Activated naive CD8-positive, alpha-beta T cell treated with anti-CD3 and anti-CD28 coated beads, Interleukin-2, amount 10 ng/mL, durations not matched to agents 7 days and 5 days (primary cell): Measurements from ENCODE around the gene KLHL12. TPM values are rescaled to one million over a fixed set of nuclear protein-coding genes. Genes with fewer than 3 reads are reported as not detected.

Experiments used
- ATAC-seq: fragments of 150-1000 bp; cut with Tn5 transposase; one replicate; pipeline ENCODE4 v1.10.0; 2021; ENCODE audit warnings: low read depth, moderate library complexity
- POLR2A ChIA-PET: fragments of 350-600 bp; sonication (Branson Sonifier 250); formaldehyde crosslinking; loops from one replicate; lab custom pipeline; 2021; ENCODE audit warnings: antibody characterized with exemption; lab: Charles Lee
- DNase-seq: peaks from one replicate; pipeline ENCODE4 v3.0.0; 2021
- H3K27ac Mint-ChIP-seq: one replicate; pipeline ENCODE4 v1.8.0; 2022; ENCODE audit warnings: mild to moderate bottlenecking, mixed read lengths
- H3K27me3 Mint-ChIP-seq: one replicate; pipeline ENCODE4 v1.8.0; 2022; ENCODE audit warnings: mild to moderate bottlenecking, moderate library complexity, mixed read lengths
- H3K36me3 Mint-ChIP-seq: one replicate; pipeline ENCODE4 v1.8.0; 2021; ENCODE audit warnings: mild to moderate bottlenecking, mixed read lengths
- H3K4me1 Mint-ChIP-seq: one replicate; pipeline ENCODE4 v1.8.0; 2021; ENCODE audit warnings: mixed read lengths
- H3K4me3 Mint-ChIP-seq: one replicate; pipeline ENCODE4 v1.8.0; 2022; ENCODE audit warnings: mild to moderate bottlenecking, moderate library complexity, mixed read lengths
- H3K9me3 Mint-ChIP-seq: one replicate; pipeline ENCODE4 v1.8.0; 2021; ENCODE audit warnings: mixed read lengths
- total RNA-seq, 2 experiments: library from RNA; stranded (reverse); gene quantifications; one replicate each; pipeline ENCODE4 v1.2.3, GENCODE V29; 2021

KLHL12 gene
- total RNA-seq: 10 to 100 TPM; 30.1 to 30.5 TPM

GRCh38 chr1:202926581-202927491, at the start of gene KLHL12:
Gene KLHL12, minus strand, starts transcription at chr1:202927234. Its CDS starts 2,072 bp downstream, at chr1:202925162.
- peak within 1 kb of the TSS; percentile 97 for H3K27ac Mint-ChIP-seq
- no peaks in the 10 kb centered on the region for H3K9me3 Mint-ChIP-seq
- H3K4me1 Mint-ChIP-seq: peaks cover 19% of the 10 kb centered on the region
- peak within 1 kb of the TSS; percentile 96 for H3K4me3 Mint-ChIP-seq
- DNase-seq: peak; percentile 95
- POLR2A ChIA-PET: interaction anchor here (0.5 to 1.6 kb wide), 11 partner anchors 24 to 945 kb away, joined by 3 to 13 read pairs (median 4); partner anchors contain the start of genes CYB5R1 and TMEM183A
- H3K36me3 Mint-ChIP-seq: peaks cover 11% of the 10 kb centered on the region
- H3K27me3 Mint-ChIP-seq: peaks cover 2% of the 10 kb centered on the region
- ATAC-seq: peak; percentile 94

DNA sequence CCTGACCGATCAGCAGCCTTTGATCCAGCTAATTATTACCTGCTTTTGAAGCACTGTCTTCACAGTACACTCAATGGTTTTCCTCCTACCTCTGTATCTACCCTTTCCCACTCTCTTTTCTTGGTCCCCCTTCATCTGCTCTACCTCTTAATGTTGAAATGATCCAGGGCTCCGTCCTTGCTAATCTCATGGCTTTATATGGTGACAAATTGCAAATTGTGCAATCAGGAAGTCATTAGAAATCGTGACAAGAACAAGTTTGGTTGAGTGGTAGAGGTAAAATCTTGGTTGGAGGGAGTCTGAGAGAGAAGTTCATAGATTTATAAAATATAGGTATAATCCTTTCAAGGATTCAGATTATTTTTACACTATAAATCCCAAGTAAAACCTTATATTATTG, 49.6 kb upstream of the KLHL12 start:
- no peaks in the 10 kb centered on the region for H3K36me3 Mint-ChIP-seq

DNA sequence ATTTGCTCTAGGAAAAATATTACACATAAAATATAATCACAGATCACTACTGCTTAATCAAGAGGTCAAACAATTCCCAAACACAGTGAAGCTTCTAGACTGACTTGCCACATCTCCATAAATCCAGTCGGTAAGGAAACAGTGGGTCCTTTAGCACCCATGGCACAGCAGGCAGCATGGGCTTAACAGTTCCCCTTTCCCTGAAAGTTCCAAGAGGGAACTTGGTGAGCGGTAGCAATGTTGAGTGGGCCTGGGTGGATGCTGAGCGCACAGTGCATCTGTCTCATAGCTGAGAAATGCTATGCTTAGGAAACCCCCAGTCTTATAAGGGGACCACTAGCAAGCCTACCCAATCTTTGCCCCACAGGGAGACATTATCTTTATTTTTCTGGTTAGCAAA, 47.8 kb upstream of the KLHL12 start:
- H3K27ac Mint-ChIP-seq: no peak overlapping the region
- no peak for ATAC-seq
- peaks cover 39% of the 10 kb centered on the region for H3K27me3 Mint-ChIP-seq
- H3K9me3 Mint-ChIP-seq: no peaks in the 10 kb centered on the region
- H3K36me3 Mint-ChIP-seq: no peaks in the 10 kb centered on the region
- H3K4me1 Mint-ChIP-seq: peaks cover 2% of the 10 kb centered on the region
- POLR2A ChIA-PET: no interaction called here
- H3K4me3 Mint-ChIP-seq: no peak overlapping the region
- DNase-seq: no peak

More for the DNA sequence above, 49.6 kb upstream of the KLHL12 start:
- no peak overlapping the region for H3K27ac Mint-ChIP-seq
- POLR2A ChIA-PET: no interaction called here
- peaks cover 2% of the 10 kb centered on the region for H3K4me1 Mint-ChIP-seq
- ATAC-seq: no peak
- H3K4me3 Mint-ChIP-seq: no peak overlapping the region
- H3K9me3 Mint-ChIP-seq: no peaks in the 10 kb centered on the region
- H3K27me3 Mint-ChIP-seq: peaks cover 43% of the 10 kb centered on the region
- no peak for DNase-seq

DNA sequence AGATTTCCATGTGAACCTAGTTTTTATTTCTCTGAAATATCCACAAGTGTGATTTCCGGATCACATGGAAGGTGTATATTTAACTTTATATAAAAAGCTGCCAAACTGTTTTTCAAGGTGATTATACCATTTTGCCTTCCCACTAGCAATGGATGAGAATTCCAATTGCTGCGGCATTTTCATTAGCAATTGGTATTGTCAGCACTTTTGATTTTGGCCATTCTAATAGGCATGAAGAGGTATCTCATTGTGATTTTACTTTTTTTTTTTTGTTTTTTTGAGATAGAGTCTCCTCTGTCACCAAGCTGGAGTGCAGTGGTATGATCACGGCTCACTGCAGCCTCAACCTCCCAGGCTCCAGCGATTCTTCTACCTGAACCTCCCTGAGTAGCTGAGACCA, 45.0 kb upstream of the KLHL12 start:
- ATAC-seq (no peak), DNase-seq (no peak)
- Mint-ChIP-seq H3K27ac (no peak overlapping the region), H3K27me3 (peaks cover 27% of the 10 kb centered on the region), H3K9me3 (no peaks in the 10 kb centered on the region), H3K4me1 (peaks cover 17% of the 10 kb centered on the region), H3K36me3 (no peaks in the 10 kb centered on the region), H3K4me3 (no peak overlapping the region)
- POLR2A ChIA-PET: no interaction called here

- peak overlapping the region; percentile 1 for H3K4me3 Mint-ChIP-seq
- POLR2A ChIA-PET: interaction anchor here (1.2 to 1.7 kb wide), 3 partner anchors 9 to 42 kb away, joined by 4 to 11 read pairs (median 9); partner anchors contain the start of gene KLHL12
These were observed 41.9 kb upstream of the KLHL12 start for GRCh38 chr1:202968895-202969295.

GRCh38 chr1:202968351-202968750, 41.3 kb upstream of the KLHL12 start:
- H3K36me3 Mint-ChIP-seq: peaks cover 2% of the 10 kb centered on the region
- peaks cover 22% of the 10 kb centered on the region for H3K4me1 Mint-ChIP-seq
- POLR2A ChIA-PET: interaction anchor here (0.7 to 2.7 kb wide), 7 partner anchors 9 to 327 kb away, joined by 3 to 15 read pairs (median 4); partner anchors contain the start of genes KLHL12, RABIF and TMEM183A
- peak overlapping the region; percentile 32 for H3K27ac Mint-ChIP-seq
- DNase-seq (no peak), ATAC-seq (no peak)
- H3K27me3 Mint-ChIP-seq: peaks cover 8% of the 10 kb centered on the region
- no peaks in the 10 kb centered on the region for H3K9me3 Mint-ChIP-seq
- peak overlapping the region; percentile 83 for H3K4me3 Mint-ChIP-seq

More at GRCh38 chr1:202968895-202969295, 41.9 kb upstream of the KLHL12 start:
- H3K27ac Mint-ChIP-seq: peak overlapping the region; percentile 0
- no peaks in the 10 kb centered on the region for H3K9me3 Mint-ChIP-seq
- peaks cover 2% of the 10 kb centered on the region for H3K36me3 Mint-ChIP-seq
- peak; percentile 46 for ATAC-seq
- DNase-seq: no peak
- H3K27me3 Mint-ChIP-seq: peaks cover 12% of the 10 kb centered on the region
- H3K4me1 Mint-ChIP-seq: peaks cover 22% of the 10 kb centered on the region

DNA sequence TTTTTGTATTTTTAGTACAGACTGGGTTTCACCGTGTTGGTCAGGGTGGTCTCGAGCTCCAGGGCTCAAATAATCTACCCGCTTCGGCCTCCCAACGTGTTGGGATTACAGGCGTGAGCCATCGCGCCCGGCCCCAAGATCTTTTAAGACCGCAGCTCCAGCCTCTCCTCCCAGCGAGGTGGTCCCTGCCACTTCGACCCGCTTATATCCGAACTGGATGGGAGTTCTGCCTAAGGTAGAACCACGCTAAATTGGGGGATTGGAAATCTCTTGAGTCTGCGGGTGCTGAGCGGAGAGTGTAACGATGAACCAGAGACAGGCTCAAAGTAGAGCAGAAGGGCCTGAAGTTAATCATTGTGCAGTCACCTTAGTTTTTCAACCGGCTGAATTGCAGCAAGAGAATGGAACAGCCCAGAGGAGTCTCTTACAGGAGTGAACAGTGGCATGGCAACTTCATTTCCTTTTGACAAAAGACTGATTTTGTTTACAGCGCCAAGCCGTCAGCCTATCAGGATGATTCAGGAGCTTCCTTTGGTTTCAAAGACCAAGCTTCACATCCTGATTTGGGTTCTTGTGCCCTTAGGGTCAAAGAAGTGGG, 40.7 kb upstream of the KLHL12 start:
- no peaks in the 10 kb centered on the region for H3K9me3 Mint-ChIP-seq
- H3K4me1 Mint-ChIP-seq: peaks cover 22% of the 10 kb centered on the region
- DNase-seq (no peak), ATAC-seq (peak; percentile 25)
- H3K27ac Mint-ChIP-seq: peak overlapping the region; percentile 86
- H3K4me3 Mint-ChIP-seq: peak overlapping the region; percentile 83
- H3K27me3 Mint-ChIP-seq: peaks cover 4% of the 10 kb centered on the region
- POLR2A ChIA-PET: interaction anchor here (0.7 to 2.7 kb wide), 7 partner anchors 8 to 328 kb away, joined by 3 to 15 read pairs (median 4); partner anchors contain the start of genes KLHL12, RABIF and TMEM183A
- peaks cover 2% of the 10 kb centered on the region for H3K36me3 Mint-ChIP-seq

DNA sequence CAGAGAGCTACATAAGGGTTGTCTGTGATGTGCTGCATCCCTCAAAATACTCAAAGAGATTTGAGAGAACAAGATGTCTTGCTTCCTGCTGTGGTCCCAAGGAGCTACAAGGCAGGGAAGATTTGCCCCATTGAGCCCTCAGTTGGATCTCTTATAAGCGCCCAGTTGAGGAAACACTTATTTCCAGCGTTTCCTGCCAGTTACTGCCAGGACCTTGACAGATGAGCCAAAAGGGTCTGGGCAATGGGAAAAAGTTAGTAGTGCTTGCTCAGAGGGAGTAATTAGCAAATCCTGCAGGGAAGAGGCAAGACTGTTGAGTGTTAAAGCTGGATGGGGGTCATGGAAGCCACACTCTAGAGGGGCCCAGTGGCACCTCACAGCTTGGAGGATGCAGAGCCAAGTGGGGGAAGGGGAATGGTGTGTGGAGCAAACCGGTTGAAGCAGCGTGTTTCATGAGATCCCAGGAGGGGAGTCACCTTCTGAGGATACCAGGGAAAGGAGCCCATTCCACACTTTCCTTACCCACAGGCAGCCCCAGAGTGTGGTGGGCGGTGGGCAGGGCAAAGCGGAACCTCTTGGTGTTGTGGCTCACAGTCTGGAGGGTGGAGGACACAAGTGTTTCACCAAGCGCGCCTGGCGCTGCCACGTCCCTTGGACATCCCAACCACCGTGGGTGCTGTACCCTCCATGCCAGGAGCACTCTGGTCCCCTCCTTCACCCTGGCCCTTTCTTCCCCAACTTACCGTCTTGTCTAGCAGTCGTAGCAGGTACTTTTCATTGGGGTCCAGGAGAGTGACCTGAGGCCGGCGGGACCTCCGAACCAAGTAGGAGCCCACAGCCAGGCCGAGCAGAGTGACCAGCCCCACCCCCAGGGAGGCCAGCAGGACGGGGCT, 39.2 kb upstream of the KLHL12 start:
- DNase-seq (no peak), ATAC-seq (no peak)
- POLR2A ChIA-PET: interaction anchor here (0.6 to 2.7 kb wide), 2 partner anchors 39 to 41 kb away, joined by 4 to 15 read pairs; partner anchors contain the start of gene TMEM183A

DNA sequence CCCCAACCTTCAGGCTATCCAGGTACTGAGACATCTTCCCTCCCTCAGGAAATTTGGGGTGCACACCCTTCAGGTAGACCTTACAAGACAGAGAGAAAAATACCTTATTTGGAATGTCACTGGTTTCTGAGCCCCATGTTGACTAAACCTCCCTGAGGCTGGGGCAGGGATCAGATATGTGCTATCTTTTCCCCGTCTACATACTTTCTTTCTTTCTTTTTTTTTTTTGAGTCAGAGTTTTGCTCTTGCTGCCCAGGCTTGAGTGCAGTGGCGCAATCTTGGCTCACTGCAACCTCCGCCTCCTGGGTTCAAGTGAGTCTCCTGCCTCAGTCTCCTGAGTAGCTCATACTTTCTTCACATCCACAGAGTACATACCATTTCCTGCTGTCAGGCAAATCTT, 38.4 kb upstream of the KLHL12 start:
- POLR2A ChIA-PET: no interaction called here
- no peak overlapping the region for H3K4me3 Mint-ChIP-seq
- no peak overlapping the region for H3K27ac Mint-ChIP-seq
- H3K4me1 Mint-ChIP-seq: peaks cover 22% of the 10 kb centered on the region
- DNase-seq (no peak), ATAC-seq (no peak)
- peaks cover 4% of the 10 kb centered on the region for H3K36me3 Mint-ChIP-seq
- no peaks in the 10 kb centered on the region for H3K27me3 Mint-ChIP-seq
- no peaks in the 10 kb centered on the region for H3K9me3 Mint-ChIP-seq

More for the DNA sequence above, 39.2 kb upstream of the KLHL12 start:
- Mint-ChIP-seq H3K27ac (peak overlapping the region; percentile 74), H3K4me3 (peak overlapping the region; percentile 79), H3K36me3 (peaks cover 4% of the 10 kb centered on the region), H3K4me1 (peaks cover 22% of the 10 kb centered on the region), H3K9me3 (no peaks in the 10 kb centered on the region), H3K27me3 (no peaks in the 10 kb centered on the region)

DNA sequence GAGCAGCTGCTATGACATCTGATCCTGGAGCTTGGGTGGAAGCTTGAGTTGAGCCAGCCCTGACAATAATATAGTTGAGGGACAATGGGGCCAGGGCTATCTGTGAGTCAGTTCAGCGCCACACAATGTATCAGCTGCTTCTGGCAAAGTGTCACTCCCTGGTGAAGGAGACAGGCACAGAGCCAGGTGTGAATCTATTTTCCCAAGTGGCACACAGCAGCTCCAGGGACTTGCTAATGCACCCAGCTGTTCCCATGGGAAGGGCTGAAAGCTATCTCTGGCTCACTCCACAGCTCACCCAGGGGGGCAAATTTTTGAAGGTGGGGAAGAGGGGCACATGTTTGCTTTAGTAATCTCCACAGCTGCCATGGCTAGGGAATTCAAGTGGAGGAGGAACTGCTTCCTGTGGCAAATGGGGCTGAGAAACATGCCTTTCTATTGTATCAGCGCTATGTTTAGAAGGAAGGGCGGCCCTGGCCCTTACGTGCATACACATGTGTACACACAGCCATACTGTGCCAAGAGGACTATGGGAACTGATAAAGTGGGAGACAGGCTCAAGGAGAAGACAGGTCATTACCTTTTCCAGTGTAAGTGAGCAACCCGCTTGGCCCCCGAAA, 37.9 kb upstream of the KLHL12 start:
- POLR2A ChIA-PET: no interaction called here
- no peak for ATAC-seq
- peaks cover 22% of the 10 kb centered on the region for H3K4me1 Mint-ChIP-seq
- no peak overlapping the region for H3K4me3 Mint-ChIP-seq
- DNase-seq: no peak
- H3K36me3 Mint-ChIP-seq: peaks cover 4% of the 10 kb centered on the region
- no peak overlapping the region for H3K27ac Mint-ChIP-seq
- no peaks in the 10 kb centered on the region for H3K27me3 Mint-ChIP-seq
- H3K9me3 Mint-ChIP-seq: no peaks in the 10 kb centered on the region

- POLR2A ChIA-PET: interaction anchor here (0.5 kb wide), 1 partner anchor 815 kb away, joined by 4 read pairs; no protein-coding TSS in a partner anchor
- Mint-ChIP-seq H3K4me1 (peaks cover 23% of the 10 kb centered on the region), H3K36me3 (peaks cover 4% of the 10 kb centered on the region), H3K4me3 (no peak overlapping the region), H3K27me3 (no peaks in the 10 kb centered on the region), H3K27ac (no peak overlapping the region), H3K9me3 (no peaks in the 10 kb centered on the region)
- ATAC-seq (no peak), DNase-seq (no peak)
These were observed 34.3 kb upstream of the KLHL12 start for GRCh38 chr1:202961220-202961880.

- Mint-ChIP-seq H3K27ac (no peak overlapping the region), H3K36me3 (peaks cover 4% of the 10 kb centered on the region), H3K9me3 (no peaks in the 10 kb centered on the region), H3K4me3 (no peak overlapping the region), H3K4me1 (peaks cover 21% of the 10 kb centered on the region), H3K27me3 (no peaks in the 10 kb centered on the region)
- no peak for ATAC-seq
- POLR2A ChIA-PET: interaction anchor here (1.7 kb wide), 1 partner anchor 9 kb away, joined by 9 read pairs; no protein-coding TSS in a partner anchor
- no peak for DNase-seq
These were observed 32.2 kb upstream of the KLHL12 start for GRCh38 chr1:202959276-202959620.
